ENCODE data around the gene PDE4D.

The PDE4D gene

DNA sequence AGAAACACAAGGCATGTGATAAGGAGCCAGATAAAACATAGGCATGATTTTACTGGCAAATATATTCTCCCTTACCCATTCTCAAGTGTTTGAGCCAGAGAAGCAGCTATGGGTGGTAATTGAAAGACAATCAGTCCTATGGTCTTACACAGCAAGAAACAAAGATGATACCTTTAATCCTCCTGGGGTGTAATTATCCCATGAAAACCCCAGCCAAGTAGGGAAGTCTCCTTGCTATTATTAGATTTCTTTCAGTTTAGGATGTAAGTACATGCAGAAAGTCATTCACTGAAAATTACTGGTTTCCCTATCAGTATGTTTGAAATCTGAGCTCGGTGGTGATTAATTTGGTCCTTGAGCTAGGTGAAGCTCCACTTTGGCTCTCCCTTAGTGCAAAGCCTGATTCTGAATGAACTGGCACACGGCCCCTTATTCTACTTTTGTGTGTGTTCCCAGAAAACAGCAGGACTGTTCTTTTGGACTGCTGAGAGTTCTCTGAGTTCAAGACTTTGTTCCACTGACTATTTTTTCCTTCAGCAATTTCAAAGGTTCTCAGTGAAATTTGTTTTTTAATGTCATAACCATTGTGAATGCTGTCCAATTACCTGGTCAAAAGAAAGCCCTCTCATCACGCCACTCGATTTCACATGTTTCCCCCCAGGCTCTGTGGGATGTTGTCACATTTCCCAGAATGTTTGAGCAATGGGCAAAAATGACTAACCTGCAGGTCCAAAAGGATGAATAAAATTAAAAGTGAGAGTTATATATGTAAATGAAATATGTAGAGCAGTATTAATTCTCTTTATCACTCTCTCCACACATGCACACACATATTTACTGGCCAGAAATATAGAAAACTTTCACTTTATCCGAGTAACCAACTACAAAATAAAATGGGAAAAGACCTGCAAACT is 967.6 kb downstream of the PDE4D start:
- DNase-seq (ENCODE audit: low spot score), result no peak

GRCh38 chr5:58924306-58924705 is 969.2 kb downstream of the PDE4D start:
- DNase-seq (ENCODE audit: low spot score), result no peak

DNA sequence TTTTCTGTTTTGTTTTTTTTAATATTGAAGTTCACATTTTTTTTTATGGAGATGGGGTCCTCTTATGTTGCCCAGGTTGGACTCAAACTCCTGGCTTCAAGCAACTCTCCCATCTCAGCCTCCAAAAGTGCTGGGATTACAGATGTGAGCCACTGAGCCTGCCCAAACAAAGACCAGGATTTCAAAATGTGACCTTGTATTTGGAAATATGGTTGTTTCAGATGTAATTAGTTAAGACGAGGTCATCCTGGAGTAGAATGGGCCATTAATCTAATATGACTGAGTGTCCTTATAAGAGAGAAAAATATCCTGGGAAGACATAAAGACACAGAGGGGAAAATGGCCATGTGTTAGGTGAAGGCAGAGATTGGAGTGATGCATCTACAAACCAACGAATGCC is 970.2 kb downstream of the PDE4D start:
- no peak for DNase-seq (ENCODE audit: low spot score)

DNA sequence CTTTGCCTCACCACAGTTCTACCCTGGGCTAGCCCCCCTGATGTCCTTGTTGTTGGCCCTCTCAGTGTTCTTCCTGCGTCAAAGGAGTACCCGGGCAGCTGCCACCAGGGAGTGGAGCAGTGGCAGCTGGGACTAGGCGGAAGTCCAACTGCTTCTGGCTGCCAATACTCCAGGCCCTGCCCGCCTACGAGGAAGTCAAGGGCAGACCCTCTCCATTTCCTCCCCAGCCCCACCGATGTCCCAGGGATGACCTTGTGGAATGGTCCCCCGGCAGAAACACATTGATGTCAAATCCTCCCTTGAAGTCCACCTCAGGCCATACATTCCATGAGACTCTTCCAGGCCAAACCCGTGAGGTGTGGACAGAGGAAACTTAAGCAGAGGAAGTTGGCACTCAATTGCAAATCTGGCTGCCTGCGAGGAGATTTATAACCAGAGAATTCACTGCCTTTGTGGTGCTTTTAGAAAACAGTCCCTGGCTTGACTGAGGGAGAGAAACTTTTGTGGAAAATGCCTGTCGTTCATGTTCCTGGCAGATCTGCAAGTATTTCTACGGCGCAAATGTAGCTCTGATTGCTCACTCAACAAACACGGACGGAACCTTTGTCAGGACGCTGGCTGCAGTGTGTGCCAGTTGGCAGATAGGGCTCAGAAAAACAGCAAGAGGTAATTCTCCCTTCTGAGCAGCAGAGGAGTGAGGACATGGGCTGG is 970.9 kb downstream of the PDE4D start:
- DNase-seq (ENCODE audit: low spot score), result no peak

GRCh38 chr5:58921159-58921558 is 972.4 kb downstream of the PDE4D start:
- no peak for DNase-seq (ENCODE audit: low spot score)

DNA sequence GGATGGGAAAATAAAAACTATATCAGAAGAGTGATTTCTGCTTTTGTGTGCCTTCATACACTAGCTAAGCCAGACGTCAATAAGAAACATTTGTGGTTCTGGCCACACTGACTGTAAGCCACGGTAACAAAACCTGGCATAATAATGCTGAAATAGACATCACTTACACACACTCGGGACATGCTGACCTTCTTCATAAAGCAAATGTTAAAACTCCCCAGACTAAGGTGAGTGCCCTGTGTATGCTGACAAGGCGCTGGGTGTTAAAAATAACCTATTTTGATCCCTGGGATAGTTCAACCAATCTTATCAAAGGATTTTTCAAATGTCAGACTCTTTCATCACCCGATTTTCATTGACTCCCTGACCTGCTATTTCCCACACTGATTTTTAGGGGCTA is 973.7 kb downstream of the PDE4D start:
- no peak for DNase-seq (ENCODE audit: low spot score)
